Kidney epithelial cell (primary cell): ENCODE measurements around the gene NAV1. TPM values are rescaled to one million over a fixed set of nuclear protein-coding genes. Genes with fewer than 3 reads are reported as not detected.
"Not testable (repeated sequence)": the region's sequence is repeated elsewhere in the genome, so short reads cannot be mapped to it uniquely, and the experiment has no call there.

Experiments used
- DNase-seq: peaks from one replicate; pipeline ENCODE4 v3.0.0-alpha.2; 2010; ENCODE audit warnings: low read depth
- H3K27me3 ChIP-seq: 2 replicates; pipeline ENCODE4 v1.6.0; 2011; ENCODE audit warnings: low read length; ENCODE audit not compliant: control insufficient read depth, insufficient read depth
- H3K36me3 ChIP-seq: 2 replicates; pipeline ENCODE4 v1.5.1; 2011; ENCODE audit warnings: low read length; ENCODE audit not compliant: control insufficient read depth, insufficient read depth
- H3K4me3 ChIP-seq: 2 replicates; pipeline ENCODE4 v1.5.1; 2011; ENCODE audit warnings: low read depth, mild to moderate bottlenecking, control low read depth, low read length
- total RNA-seq: library from RNA; depleted of rRNA; stranded (reverse); fragments of >200 nt; gene quantifications from 2 replicates; pipeline ENCODE4 v1.2.3, GENCODE V29; 2015
- TF ChIP-seq, protein P1 (sequence below): IDR thresholded peaks from 2 replicates; pipeline ENCODE4 v1.5.1; 2011; ENCODE audit warnings: mild to moderate bottlenecking, moderate library complexity, low read length, control low read depth, inconsistent platforms; ENCODE audit not compliant: insufficient read depth, poor library complexity, severe bottlenecking

NAV1 gene
- total RNA-seq, 1 donor from 2014 or later = 37.1 TPM

DNA sequence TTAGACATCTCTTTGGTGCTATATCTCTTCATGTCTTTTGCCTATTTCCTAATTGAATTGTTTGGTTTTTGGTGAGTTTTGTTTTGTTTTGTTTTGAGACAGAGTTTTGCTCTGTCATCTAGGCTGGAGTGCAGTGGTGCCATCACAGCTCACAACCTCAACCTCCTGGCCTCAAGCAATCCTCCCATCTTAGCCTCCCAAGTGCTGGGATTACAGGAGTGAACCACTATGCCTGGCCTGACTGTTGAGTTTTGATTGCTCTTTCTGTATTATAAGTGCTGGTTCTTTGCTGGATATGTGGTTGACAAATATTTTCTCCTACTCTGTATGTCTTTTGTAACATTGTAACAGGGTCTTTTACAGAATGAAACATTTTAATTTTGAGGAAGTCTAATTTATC lies 38.0 kb downstream of the NAV1 start:
- no peaks in the 10 kb centered on the region for H3K36me3 ChIP-seq
- H3K27me3 ChIP-seq = no peaks in the 10 kb centered on the region
- DNase-seq = no peak
- TF ChIP-seq, protein P1, sequence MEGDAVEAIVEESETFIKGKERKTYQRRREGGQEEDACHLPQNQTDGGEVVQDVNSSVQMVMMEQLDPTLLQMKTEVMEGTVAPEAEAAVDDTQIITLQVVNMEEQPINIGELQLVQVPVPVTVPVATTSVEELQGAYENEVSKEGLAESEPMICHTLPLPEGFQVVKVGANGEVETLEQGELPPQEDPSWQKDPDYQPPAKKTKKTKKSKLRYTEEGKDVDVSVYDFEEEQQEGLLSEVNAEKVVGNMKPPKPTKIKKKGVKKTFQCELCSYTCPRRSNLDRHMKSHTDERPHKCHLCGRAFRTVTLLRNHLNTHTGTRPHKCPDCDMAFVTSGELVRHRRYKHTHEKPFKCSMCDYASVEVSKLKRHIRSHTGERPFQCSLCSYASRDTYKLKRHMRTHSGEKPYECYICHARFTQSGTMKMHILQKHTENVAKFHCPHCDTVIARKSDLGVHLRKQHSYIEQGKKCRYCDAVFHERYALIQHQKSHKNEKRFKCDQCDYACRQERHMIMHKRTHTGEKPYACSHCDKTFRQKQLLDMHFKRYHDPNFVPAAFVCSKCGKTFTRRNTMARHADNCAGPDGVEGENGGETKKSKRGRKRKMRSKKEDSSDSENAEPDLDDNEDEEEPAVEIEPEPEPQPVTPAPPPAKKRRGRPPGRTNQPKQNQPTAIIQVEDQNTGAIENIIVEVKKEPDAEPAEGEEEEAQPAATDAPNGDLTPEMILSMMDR = no peak
- H3K4me3 ChIP-seq = no peak overlapping the region

DNA sequence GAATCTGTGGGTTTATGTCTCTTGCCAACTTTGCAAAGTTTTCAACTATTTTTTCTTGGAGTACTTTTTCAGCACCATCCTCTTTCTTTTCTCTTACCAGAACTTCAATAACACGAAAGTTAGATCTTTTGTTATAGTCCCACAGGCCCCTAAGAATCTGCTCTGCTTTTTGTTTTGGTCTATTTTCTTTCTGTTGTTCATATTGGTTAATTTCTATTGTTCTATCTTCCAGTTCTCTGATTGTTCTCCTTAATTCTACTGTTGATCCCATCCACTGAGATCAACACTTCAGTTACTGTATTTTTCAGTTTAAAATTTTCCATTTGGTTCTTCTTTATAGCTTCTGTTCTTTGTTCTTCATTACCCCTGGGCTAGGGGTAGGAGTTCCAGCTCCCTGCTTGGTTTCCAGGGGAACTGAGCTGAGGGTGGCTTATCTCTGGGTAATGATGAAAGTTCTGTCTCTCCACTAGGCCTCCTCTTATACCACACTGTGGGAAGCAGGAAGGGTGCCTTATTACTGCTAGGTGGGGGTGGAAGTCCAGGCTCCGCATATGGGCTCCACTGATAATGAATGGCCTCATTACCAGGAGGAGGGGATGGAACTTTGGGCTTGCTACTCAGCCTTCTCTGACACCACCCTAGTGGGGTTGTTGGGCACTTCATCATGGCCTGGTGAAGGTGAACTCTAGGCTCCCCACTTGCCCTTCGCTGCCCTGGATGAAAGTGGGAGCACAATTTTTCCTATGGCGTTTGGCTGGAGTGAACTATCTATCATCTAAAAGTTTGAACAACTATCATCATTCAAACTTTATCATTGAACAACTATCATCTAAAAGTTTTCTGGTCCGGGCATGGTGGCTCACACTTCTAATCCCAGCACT lies 39.3 kb downstream of the NAV1 start:
- TF ChIP-seq, protein P1 = no peak
- H3K4me3 ChIP-seq = no peak overlapping the region
- no peaks in the 10 kb centered on the region for H3K36me3 ChIP-seq
- DNase-seq = no peak
- H3K27me3 ChIP-seq = no peaks in the 10 kb centered on the region

DNA sequence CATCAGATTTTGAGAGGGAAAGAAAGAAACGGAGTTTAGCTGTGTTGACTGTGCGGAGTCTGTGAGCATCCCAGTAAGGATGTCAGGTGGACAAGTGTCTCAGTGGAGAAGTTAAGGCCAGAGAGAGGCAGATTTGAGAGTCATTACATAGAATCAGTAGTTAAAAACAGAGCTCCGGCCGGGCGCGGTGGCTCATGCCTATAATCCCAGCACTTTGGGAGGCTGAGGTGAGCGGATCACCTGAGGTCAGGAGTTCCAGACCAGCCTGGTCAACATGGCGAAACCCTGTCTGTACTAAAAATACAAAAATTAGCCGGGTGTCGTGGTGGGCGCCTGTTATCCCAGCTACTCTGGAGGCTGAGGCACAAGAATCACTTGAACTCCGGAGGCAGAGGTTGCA lies 42.4 kb downstream of the NAV1 start:
- not testable (repeated sequence) for DNase-seq, H3K4me3 ChIP-seq, H3K27me3 ChIP-seq, H3K36me3 ChIP-seq

DNA sequence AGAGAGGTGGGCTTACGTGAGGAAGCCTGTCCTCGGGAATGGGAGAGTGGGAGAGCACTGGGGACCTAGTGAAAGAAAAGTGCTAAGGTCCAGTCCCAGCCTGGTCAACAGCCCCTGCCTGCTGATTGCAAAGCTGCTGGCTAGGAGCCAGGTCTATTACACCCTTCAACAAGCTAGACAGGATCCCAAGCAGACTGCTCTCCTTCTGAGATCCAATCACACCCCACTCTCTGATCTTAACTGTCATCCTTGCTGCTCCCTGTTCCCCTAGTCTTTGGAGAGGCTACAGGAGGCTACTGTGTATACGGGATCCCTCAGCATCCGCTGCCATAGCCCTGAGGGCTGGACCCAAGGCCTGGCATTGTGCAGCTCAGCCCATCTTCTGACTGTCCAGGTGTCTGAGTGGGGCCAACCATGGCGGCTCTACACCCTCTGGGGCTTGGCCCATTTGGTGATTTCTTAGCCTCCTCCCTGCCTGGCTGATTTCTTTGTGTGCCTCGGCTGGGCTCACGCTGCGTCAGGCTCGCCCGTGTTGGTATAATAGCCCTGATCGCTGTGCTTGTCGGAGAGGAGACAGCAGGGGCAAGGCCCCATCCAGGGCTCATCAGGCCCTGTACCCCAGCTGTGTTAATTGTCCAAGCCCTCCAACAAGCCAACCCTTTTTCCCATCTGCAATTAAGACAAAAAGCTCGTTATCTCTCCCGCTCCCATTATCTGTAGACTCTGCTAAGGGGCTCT lies 43.9 kb downstream of the NAV1 start:
- no peak for DNase-seq
- Histone ChIP-seq H3K36me3 (no peaks in the 10 kb centered on the region), H3K27me3 (no peaks in the 10 kb centered on the region), H3K4me3 (no peak overlapping the region)
- TF ChIP-seq, protein P1 = no peak

- no peaks in the 10 kb centered on the region for H3K36me3 ChIP-seq
- DNase-seq = no peak
- no peak overlapping the region for H3K4me3 ChIP-seq
- no peaks in the 10 kb centered on the region for H3K27me3 ChIP-seq
- TF ChIP-seq, protein P1 = no peak
Observed at GRCh38 chr1:201583663-201584062, 44.7 kb downstream of the NAV1 start.

DNA sequence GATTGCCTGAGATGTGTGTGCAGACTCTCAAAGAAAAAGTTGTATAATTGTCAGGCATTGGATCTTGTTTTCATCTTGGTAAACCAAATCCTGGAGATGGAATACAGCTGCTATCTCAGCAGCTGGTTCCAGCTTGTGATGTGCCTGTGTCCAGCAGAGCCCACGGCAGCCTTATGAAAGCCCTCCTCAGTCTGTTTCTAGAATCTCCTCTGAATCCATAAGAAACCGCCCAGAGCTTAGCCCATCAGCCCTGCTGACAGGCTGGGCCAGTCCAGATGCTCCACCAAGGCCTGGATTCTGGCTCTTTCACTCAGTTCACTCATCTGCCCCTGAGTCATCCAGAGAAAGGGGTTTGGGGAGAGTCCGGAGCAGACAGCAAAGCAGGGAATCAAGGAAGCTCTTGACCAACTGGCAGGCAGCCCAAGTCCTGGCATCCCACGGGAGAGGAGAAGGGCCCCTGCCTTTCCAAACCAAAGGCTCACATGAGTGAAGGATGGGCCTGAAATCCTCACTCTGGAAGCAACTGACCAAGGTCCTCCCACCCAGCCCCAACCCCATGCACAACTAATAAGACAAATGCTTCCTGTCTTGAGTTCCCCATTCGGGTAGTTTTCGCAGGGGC lies 45.7 kb downstream of the NAV1 start:
- no peak for DNase-seq
- no peaks in the 10 kb centered on the region for H3K27me3 ChIP-seq
- H3K36me3 ChIP-seq = no peaks in the 10 kb centered on the region
- TF ChIP-seq, protein P1 = no peak
- H3K4me3 ChIP-seq = no peak overlapping the region
